PC-3 (cell line): ENCODE measurements around the gene KRT75. TPM values are rescaled to one million over a fixed set of nuclear protein-coding genes. Genes with fewer than 3 reads are reported as not detected.
A peak's percentile ranks its signal among the peaks of the same experiment; 100 is the strongest.

Source experiments
- ATAC-seq: fragments of 200-7000 bp; cut with Tn5 transposase; 2 replicates; pipeline ENCODE4 v1.9.1; 2020; ENCODE audit warnings: mild to moderate bottlenecking, moderate library complexity
- BruUV-seq: library from RNA; stranded (reverse); fragments of 400-500 nt; replicated peaks from 2 replicates; lab custom pipeline; 2021; lab: Mats Ljungman, UMichigan
- CTCF ChIA-PET: fragments of 300-600 bp; sonication (Branson Sonifier 250); formaldehyde crosslinking; loops from one replicate; lab custom pipeline; 2022; ENCODE audit warnings: antibody characterized with exemption; lab: Charles Lee
- POLR2A ChIA-PET: fragments of 300-600 bp; sonication (Branson Sonifier 250); formaldehyde crosslinking; loops from one replicate; lab custom pipeline; 2022; ENCODE audit warnings: antibody characterized with exemption; ENCODE audit not compliant: unreplicated experiment; lab: Charles Lee
- DNase-seq: peaks from one replicate; pipeline ENCODE4 v3.0.0-alpha.2; 2015
- H2AFZ ChIP-seq: fragments of 300-600 bp; sonication (generic); 2 replicates; pipeline ENCODE4 v1.6.0; 2016; ENCODE audit warnings: antibody characterized with exemption, low read length
- H3F3A ChIP-seq: fragments of 300-600 bp; sonication (generic); one replicate; pipeline ENCODE4 v1.6.0; 2017; ENCODE audit warnings: antibody characterized with exemption, low read length, control low read depth, mild to moderate bottlenecking; ENCODE audit not compliant: unreplicated experiment
- H3K27ac ChIP-seq: fragments of 300-600 bp; sonication (generic); 2 replicates; pipeline ENCODE4 v1.5.1; 2016; ENCODE audit warnings: mild to moderate bottlenecking, low read length
- H3K27me3 ChIP-seq: fragments of 300-600 bp; sonication (generic); 2 replicates; pipeline ENCODE4 v1.6.1; 2016; ENCODE audit warnings: low read length, mixed read lengths
- H3K36me3 ChIP-seq: fragments of 300-600 bp; sonication (generic); 2 replicates; pipeline ENCODE4 v1.6.1; 2016; ENCODE audit warnings: low read depth, mixed run types, low read length, mixed read lengths
- H3K4me1 ChIP-seq: fragments of 300-600 bp; sonication (generic); 2 replicates; pipeline ENCODE4 v1.5.1; 2016; ENCODE audit warnings: low read length; ENCODE audit not compliant: insufficient read depth
- H3K4me2 ChIP-seq: fragments of 300-600 bp; sonication (generic); 2 replicates; pipeline ENCODE4 v1.6.0; 2016; ENCODE audit warnings: low read length
- H3K4me3 ChIP-seq: fragments of 300-600 bp; sonication (generic); 2 replicates; pipeline ENCODE4 v1.5.1; 2016; ENCODE audit warnings: mild to moderate bottlenecking, low read length, mixed read lengths
- H3K79me2 ChIP-seq: fragments of 300-600 bp; sonication (generic); 2 replicates; pipeline ENCODE4 v1.6.1; 2017; ENCODE audit warnings: low read length, mixed read lengths
- H3K9ac ChIP-seq: fragments of 300-600 bp; sonication (generic); 2 replicates; pipeline ENCODE4 v1.6.0; 2016; ENCODE audit warnings: mild to moderate bottlenecking, low read length
- H3K9me2 ChIP-seq: fragments of 300-600 bp; sonication (generic); replicated peaks from 2 replicates; pipeline ENCODE4 v1.6.1; 2016; ENCODE audit warnings: mixed run types, low read length, mixed read lengths
- H3K9me3 ChIP-seq: fragments of 300-600 bp; sonication (generic); 2 replicates; pipeline ENCODE4 v1.6.1; 2016; ENCODE audit warnings: low read length, mixed read lengths
- H4K20me1 ChIP-seq: fragments of 300-600 bp; sonication (generic); 2 replicates; pipeline ENCODE4 v1.6.1; 2016; ENCODE audit warnings: low read length, mixed read lengths
- EZH2 ChIP-seq: fragments of 300-600 bp; sonication (generic); IDR thresholded peaks from one replicate; pipeline ENCODE4 v1.6.1; 2017; ENCODE audit warnings: antibody characterized with exemption, mild to moderate bottlenecking, low read length; ENCODE audit not compliant: unreplicated experiment
- EZH2phosphoT487 ChIP-seq: fragments of 300-600 bp; sonication (generic); IDR thresholded peaks from 2 replicates; pipeline ENCODE4 v1.6.1; 2018; ENCODE audit warnings: mild to moderate bottlenecking, antibody characterized with exemption, low read length, borderline replicate concordance
- intact Hi-C: fragments of 100-400 bp; cut with micrococcal nuclease; formaldehyde crosslinking; loops from 2 replicates; pipeline ENCODE4 v1.9.0; 2023
- total RNA-seq: library from RNA; depleted of rRNA; stranded (reverse); fragments of >200 nt; gene quantifications from 2 replicates; pipeline ENCODE4 v1.2.3, GENCODE V29; 2014
- TF ChIP-seq, protein P1 (sequence below): fragments of 300-600 bp; sonication (generic); conservative IDR thresholded peaks from 2 replicates; pipeline ENCODE4 v1.5.1; 2017; ENCODE audit warnings: antibody characterized with exemption, low read depth, mild to moderate bottlenecking, low read length

Gene KRT75
- total RNA-seq, 1 experiment from 2014 or later: 38.5 TPM

DNA sequence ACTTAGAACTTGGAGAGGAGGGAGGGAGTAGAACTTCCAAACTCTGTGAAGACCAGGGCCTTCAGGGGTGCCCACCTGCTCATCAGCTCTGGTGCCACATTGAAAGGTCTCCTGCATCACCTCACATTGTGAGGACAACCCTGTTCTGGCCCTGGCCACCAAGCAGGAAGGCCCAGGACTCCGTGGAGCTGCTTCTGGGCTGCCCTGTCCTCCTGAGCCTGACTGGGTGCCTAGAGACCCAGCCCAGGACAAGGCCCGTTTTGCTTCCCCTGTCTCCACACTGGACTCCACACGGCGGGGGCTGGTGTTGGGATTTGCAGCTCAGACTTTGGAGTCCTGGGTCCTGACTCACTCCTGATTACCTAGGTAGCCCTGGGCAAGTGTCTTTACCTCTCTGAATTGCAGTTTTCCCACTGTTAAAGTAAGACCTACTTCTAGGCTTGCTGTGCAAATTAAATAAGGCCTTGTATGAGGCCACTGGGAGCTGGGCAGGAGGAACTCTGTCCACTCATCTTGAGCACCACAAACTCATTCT is 15.5 kb downstream of the KRT75 start:
- no peaks in the 10 kb centered on the region for H3K36me3 ChIP-seq
- H3K9ac ChIP-seq: no peak overlapping the region
- no TSS peak for BruUV-seq
- no peaks in the 10 kb centered on the region for H3K79me2 ChIP-seq
- POLR2A ChIA-PET: no interaction called here
- intact Hi-C loops: no loop called here
- no peak for TF ChIP-seq EZH2phosphoT487
- TF ChIP-seq, protein P1, sequence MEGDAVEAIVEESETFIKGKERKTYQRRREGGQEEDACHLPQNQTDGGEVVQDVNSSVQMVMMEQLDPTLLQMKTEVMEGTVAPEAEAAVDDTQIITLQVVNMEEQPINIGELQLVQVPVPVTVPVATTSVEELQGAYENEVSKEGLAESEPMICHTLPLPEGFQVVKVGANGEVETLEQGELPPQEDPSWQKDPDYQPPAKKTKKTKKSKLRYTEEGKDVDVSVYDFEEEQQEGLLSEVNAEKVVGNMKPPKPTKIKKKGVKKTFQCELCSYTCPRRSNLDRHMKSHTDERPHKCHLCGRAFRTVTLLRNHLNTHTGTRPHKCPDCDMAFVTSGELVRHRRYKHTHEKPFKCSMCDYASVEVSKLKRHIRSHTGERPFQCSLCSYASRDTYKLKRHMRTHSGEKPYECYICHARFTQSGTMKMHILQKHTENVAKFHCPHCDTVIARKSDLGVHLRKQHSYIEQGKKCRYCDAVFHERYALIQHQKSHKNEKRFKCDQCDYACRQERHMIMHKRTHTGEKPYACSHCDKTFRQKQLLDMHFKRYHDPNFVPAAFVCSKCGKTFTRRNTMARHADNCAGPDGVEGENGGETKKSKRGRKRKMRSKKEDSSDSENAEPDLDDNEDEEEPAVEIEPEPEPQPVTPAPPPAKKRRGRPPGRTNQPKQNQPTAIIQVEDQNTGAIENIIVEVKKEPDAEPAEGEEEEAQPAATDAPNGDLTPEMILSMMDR: no peak
- no peak for TF ChIP-seq EZH2
- H3K4me3 ChIP-seq: no peak overlapping the region
- H2AFZ ChIP-seq: no peak overlapping the region
- no peaks in the 10 kb centered on the region for H3F3A ChIP-seq
- no peaks in the 10 kb centered on the region for H3K9me2 ChIP-seq
- no peak overlapping the region for H3K4me2 ChIP-seq
- H4K20me1 ChIP-seq: no peaks in the 10 kb centered on the region
- H3K4me1 ChIP-seq: peaks cover 9% of the 10 kb centered on the region; the same call in 1 of the 2 replicates
- CTCF ChIA-PET: no interaction called here
- DNase-seq: peak; percentile 21
- no peak for ATAC-seq
- no peak overlapping the region for H3K27ac ChIP-seq
- H3K27me3 ChIP-seq: no peaks in the 10 kb centered on the region
- no peaks in the 10 kb centered on the region for H3K9me3 ChIP-seq

GRCh38 chr12:52417740-52418139 is 16.4 kb downstream of the KRT75 start:
- no peak overlapping the region for H3K4me2 ChIP-seq
- H3F3A ChIP-seq: no peaks in the 10 kb centered on the region
- peaks cover 5% of the 10 kb centered on the region; the same call in 1 of the 2 replicates for H3K4me1 ChIP-seq
- no peaks in the 10 kb centered on the region for H3K79me2 ChIP-seq
- DNase-seq: no peak
- intact Hi-C loops: no loop called here
- ATAC-seq: no peak
- no peaks in the 10 kb centered on the region for H3K36me3 ChIP-seq
- no TSS peak for BruUV-seq
- H3K27me3 ChIP-seq: no peaks in the 10 kb centered on the region
- no peak overlapping the region for H3K4me3 ChIP-seq
- no peak overlapping the region for H2AFZ ChIP-seq
- H3K27ac ChIP-seq: no peak overlapping the region
- no peak overlapping the region for H3K9ac ChIP-seq
- no peaks in the 10 kb centered on the region for H3K9me2 ChIP-seq
- CTCF ChIA-PET: no interaction called here
- POLR2A ChIA-PET: no interaction called here
- H3K9me3 ChIP-seq: no peaks in the 10 kb centered on the region
- H4K20me1 ChIP-seq: no peaks in the 10 kb centered on the region
- TF ChIP-seq EZH2phosphoT487 (no peak), EZH2 (no peak)
- TF ChIP-seq, protein P1: no peak

DNA sequence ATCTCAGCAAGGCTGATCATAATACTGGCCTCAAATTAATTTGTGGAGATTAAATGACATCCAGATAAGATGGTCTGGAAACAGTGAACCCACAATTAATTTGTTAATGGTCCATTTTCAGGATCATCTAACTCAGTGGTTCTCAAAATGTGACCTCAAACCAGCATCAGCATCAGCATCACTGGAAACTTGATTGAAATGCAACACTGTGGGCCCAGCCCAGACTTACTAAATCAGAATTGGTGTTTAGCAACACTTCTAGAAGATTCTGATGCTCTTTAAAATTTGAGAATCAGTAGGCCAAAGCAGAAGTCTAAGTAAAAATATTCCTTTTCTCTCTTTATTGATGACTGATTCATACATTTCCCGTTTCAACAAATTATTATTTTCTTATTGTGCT is 17.4 kb downstream of the KRT75 start:
- no TSS peak for BruUV-seq
- CTCF ChIA-PET: no interaction called here
- POLR2A ChIA-PET: no interaction called here

More for the DNA sequence above, 17.4 kb downstream of the KRT75 start:
- no peak overlapping the region for H3K9ac ChIP-seq
- TF ChIP-seq EZH2 (no peak), EZH2phosphoT487 (no peak)
- TF ChIP-seq, protein P1: no peak
- no peaks in the 10 kb centered on the region for H4K20me1 ChIP-seq
- intact Hi-C loops: no loop called here
- H3K4me3 ChIP-seq: no peak overlapping the region
- no peaks in the 10 kb centered on the region for H3K36me3 ChIP-seq
- no peaks in the 10 kb centered on the region for H3K9me2 ChIP-seq
- ATAC-seq (no peak), DNase-seq (no peak)
- H3F3A ChIP-seq: no peaks in the 10 kb centered on the region
- peaks cover 5% of the 10 kb centered on the region; the same call in 1 of the 2 replicates for H3K4me1 ChIP-seq
- H3K27me3 ChIP-seq: no peaks in the 10 kb centered on the region
- H3K79me2 ChIP-seq: no peaks in the 10 kb centered on the region
- no peak overlapping the region for H2AFZ ChIP-seq
- no peaks in the 10 kb centered on the region for H3K9me3 ChIP-seq
- no peak overlapping the region for H3K27ac ChIP-seq
- no peak overlapping the region for H3K4me2 ChIP-seq
